A549 (cell line): ENCODE data around the gene SORBS1.

Source experiments
- CHD2 ChIP-seq: fragments of 150-350 bp; IDR thresholded peaks from 2 replicates; pipeline ENCODE4 v1.6.1; 2014; ENCODE audit warnings: low read length; ENCODE audit not compliant: partially characterized antibody
- CTCF ChIP-seq: fragments of >200 bp; sonication (Bioruptor Twin); formaldehyde crosslinking; IDR thresholded peaks from 3 replicates; pipeline ENCODE4 v1.5.1; 2016
- RCOR1 ChIP-seq: fragments of 150-350 bp; IDR thresholded peaks from 2 replicates; pipeline ENCODE4 v1.6.1; 2014; ENCODE audit warnings: antibody characterized with exemption, low read length, low read depth
- REST ChIP-seq: fragments of 200-600 bp; sonication (generic); IDR thresholded peaks from 2 replicates; pipeline ENCODE4 v1.6.1; 2016; ENCODE audit warnings: antibody characterized with exemption, mild to moderate bottlenecking, moderate library complexity
- USF2 ChIP-seq: fragments of 450-650 bp; IDR thresholded peaks from 2 replicates; pipeline ENCODE4 v1.6.1; 2014; ENCODE audit warnings: antibody characterized with exemption

DNA sequence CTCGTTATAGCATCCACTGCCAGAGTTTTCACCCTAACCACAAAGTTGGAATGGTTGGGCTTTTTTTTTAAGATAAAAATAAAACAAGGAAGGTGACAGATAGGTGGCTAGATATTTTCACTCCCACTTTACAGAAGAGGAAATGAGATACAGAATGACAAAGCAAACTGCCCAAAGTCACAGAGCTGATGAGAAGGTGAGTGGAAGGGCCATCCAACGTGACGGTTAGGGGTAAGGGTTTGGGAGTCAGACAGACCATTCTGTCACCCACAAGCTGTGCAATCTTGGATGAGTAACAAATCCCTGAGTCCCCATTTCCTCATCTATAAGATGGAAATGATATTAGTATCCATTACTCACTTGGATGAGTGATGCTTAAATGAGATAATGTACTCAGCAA, 163.4 kb downstream of the SORBS1 start:
- TF ChIP-seq REST (no peak), RCOR1 (no peak), CTCF (no peak), USF2 (no peak), CHD2 (no peak)
